CD14-positive monocyte (primary cell): Measurements from ENCODE around the gene RTBDN. TPM values are rescaled to one million over a fixed set of nuclear protein-coding genes. Genes with fewer than 3 reads are reported as not detected.
A peak's percentile ranks its signal among the peaks of the same experiment; 100 is the strongest.

Experiments
- DNase-seq, 3 donors: peaks; one replicate each; pipeline ENCODE4 v3.0.0-alpha.2; 2011 to 2022
- H2AFZ ChIP-seq: 2 replicates; pipeline ENCODE4 v1.6.0; 2012; ENCODE audit warnings: mild to moderate bottlenecking, low read depth, low read length, inconsistent platforms; ENCODE audit not compliant: insufficient read depth, poor library complexity, severe bottlenecking
- H3K27ac ChIP-seq, 2 donors: 1 replicate in 1 of 2; 2 replicates in 1 of 2; pipeline ENCODE4 v1.5.1; 2012 to 2013; ENCODE audit warnings: low read length in 2 of 2, control low read depth in 1 of 2, inconsistent platforms in 1 of 2, low read depth in 1 of 2, mild to moderate bottlenecking in 1 of 2
- H3K27me3 ChIP-seq, 2 donors: one replicate each; pipeline versions ENCODE4 v1.6.0 to v1.6.1; 2011 to 2013; ENCODE audit warnings: low read length in 2 of 2; ENCODE audit not compliant: control insufficient read depth in 2 of 2, insufficient read depth in 2 of 2
- H3K36me3 ChIP-seq, 2 donors: replicated peaks in 1 of 2; 1 replicate in 1 of 2; 2 replicates in 1 of 2; pipeline versions ENCODE4 v1.5.1 to v1.6.1; 2012 to 2013; ENCODE audit warnings: low read length in 2 of 2, control low read depth in 1 of 2, inconsistent platforms in 1 of 2, mild to moderate bottlenecking in 1 of 2; ENCODE audit not compliant: insufficient read depth in 2 of 2, control insufficient read depth in 1 of 2
- H3K4me1 ChIP-seq, 2 donors: 1 replicate in 1 of 2; 2 replicates in 1 of 2; pipeline versions ENCODE4 v1.5.1 to v1.6.1; 2012 to 2013; ENCODE audit warnings: low read length in 2 of 2, control low read depth in 1 of 2, inconsistent platforms in 1 of 2, mild to moderate bottlenecking in 1 of 2, moderate library complexity in 1 of 2; ENCODE audit not compliant: insufficient read depth in 2 of 2, control insufficient read depth in 1 of 2
- H3K4me2 ChIP-seq: replicated peaks from 2 replicates; pipeline ENCODE3; 2012; ENCODE audit warnings: low read length, moderate library complexity, mild to moderate bottlenecking; ENCODE audit not compliant: poor library complexity, severe bottlenecking; ENCODE audit errors: extremely low read depth
- H3K4me3 ChIP-seq, 3 experiments: fragments of 200-600 bp in 1 of 3; sonication (generic) in 1 of 3; replicated peaks in 1 of 3; 1 replicate in 2 of 3; 2 replicates in 1 of 3; pipeline ENCODE4 v1.5.1; 2011 to 2013; ENCODE audit warnings: low read length in 3 of 3, mild to moderate bottlenecking in 3 of 3, control low read depth in 2 of 3, low read depth in 2 of 3, inconsistent platforms in 1 of 3, moderate library complexity in 1 of 3
- H3K79me2 ChIP-seq: 2 replicates; pipeline ENCODE4 v1.6.0; 2012; ENCODE audit warnings: mild to moderate bottlenecking, control low read depth, inconsistent platforms, low read length, moderate library complexity; ENCODE audit not compliant: insufficient read depth
- H3K9ac ChIP-seq: 2 replicates; pipeline ENCODE4 v1.6.0; 2017; ENCODE audit warnings: low read length, mild to moderate bottlenecking; ENCODE audit not compliant: insufficient read depth, poor library complexity, severe bottlenecking
- H3K9me3 ChIP-seq, 2 donors: replicated peaks in 1 of 2; 1 replicate in 1 of 2; 2 replicates in 1 of 2; pipeline versions ENCODE4 v1.5.1 to v1.6.1; 2012 to 2013; ENCODE audit warnings: low read length in 2 of 2, control low read depth in 1 of 2; ENCODE audit not compliant: control insufficient read depth in 1 of 2, insufficient read depth in 1 of 2
- H4K20me1 ChIP-seq: 2 replicates; pipeline ENCODE4 v1.6.0; 2012; ENCODE audit warnings: mild to moderate bottlenecking, low read length, control low read depth, moderate library complexity; ENCODE audit not compliant: insufficient read depth
- H3K27ac Mint-ChIP-seq, 7 donors: one replicate each; pipeline ENCODE4 v1.8.0; 2020; ENCODE audit warnings: mild to moderate bottlenecking in 7 of 7, mixed read lengths in 7 of 7, moderate library complexity in 6 of 7, inconsistent platforms in 2 of 7
- H3K27me3 Mint-ChIP-seq, 3 donors: one replicate each; pipeline ENCODE4 v1.8.0; 2021 to 2022; ENCODE audit warnings: low read depth in 3 of 3, mild to moderate bottlenecking in 3 of 3, mixed read lengths in 3 of 3, moderate library complexity in 3 of 3, inconsistent platforms in 1 of 3
- H3K36me3 Mint-ChIP-seq, 2 donors: one replicate each; pipeline ENCODE4 v1.8.0; 2020; ENCODE audit warnings: mixed read lengths in 2 of 2, inconsistent platforms in 1 of 2, mild to moderate bottlenecking in 1 of 2
- H3K4me1 Mint-ChIP-seq: one replicate; pipeline ENCODE4 v1.8.0; 2020; ENCODE audit warnings: mild to moderate bottlenecking, mixed read lengths
- H3K4me3 Mint-ChIP-seq, 2 donors: one replicate each; pipeline ENCODE4 v1.8.0; 2020; ENCODE audit warnings: mild to moderate bottlenecking in 2 of 2, mixed read lengths in 2 of 2, moderate library complexity in 1 of 2
- H3K9me3 Mint-ChIP-seq, 7 donors: one replicate each; pipeline ENCODE4 v1.8.0; 2020 to 2022; ENCODE audit warnings: mixed read lengths in 7 of 7, mild to moderate bottlenecking in 6 of 7, moderate library complexity in 6 of 7, inconsistent platforms in 2 of 7
- WGBS: methylation state at CpG from one replicate; pipeline ENCODE4 v1.1.5; 2013; ENCODE audit warnings: missing lambda C conversion rate; ENCODE audit not compliant: insufficient coverage; 5-methylcytosine and 5-hydroxymethylcytosine counted together
- intact Hi-C, 2 donors: fragments of 100-400 bp; cut with micrococcal nuclease; formaldehyde crosslinking; loops; one replicate each; pipeline versions ENCODE4 v1.15.0 to v1.15.1; 2023
- polyA plus RNA-seq, 3 donors: library from polyadenylated mRNA; depleted of rRNA in 1 of 3; unstranded in 2 of 3; stranded (reverse) in 1 of 3; fragments of 300-500 nt in 2 of 3; fragments of >200 nt in 1 of 3; fragmentation: Illumina TruSeq in 2 of 3; gene quantifications; 1 replicate in 2 of 3; 2 replicates in 1 of 3; pipeline ENCODE4 v1.2.3, GENCODE V29; 2012 to 2021
- TF ChIP-seq, protein P1 (sequence below): fragments of 200-600 bp; IDR thresholded peaks from one replicate; pipeline ENCODE4 v1.8.0; 2022; ENCODE audit warnings: antibody characterized with exemption, mild to moderate bottlenecking

RTBDN gene
- polyA plus RNA-seq, 3 donors = not detected

GRCh38 chr19:12815088-12815487 is 19.3 kb downstream of the RTBDN start:
- no peaks in the 10 kb centered on the region for H3K4me1 Mint-ChIP-seq
- H3K9me3 Mint-ChIP-seq = peaks cover 0 to 2% (median 0%) of the 10 kb centered on the region in 7 donors
- peaks cover 0 to 5% (median 2%) of the 10 kb centered on the region in 3 donors for H3K27me3 Mint-ChIP-seq
- DNase-seq = no peak
- H3K4me3 Mint-ChIP-seq = no peak overlapping the region
- H3K4me3 ChIP-seq = no peak overlapping the region
- WGBS = 97% methylated on average over 6 of the region's 7 CpGs
- no peaks in the 10 kb centered on the region for H3K79me2 ChIP-seq
- peaks cover 17 to 32% of the 10 kb centered on the region in 2 donors for H3K36me3 Mint-ChIP-seq
- no peak overlapping the region for H3K9ac ChIP-seq
- H3K36me3 ChIP-seq = peaks cover 0 to 15% of the 10 kb centered on the region in 2 donors
- intact Hi-C loops = no loop called here
- H3K27ac ChIP-seq = no peak overlapping the region
- no peaks in the 10 kb centered on the region for H3K4me1 ChIP-seq
- H2AFZ ChIP-seq = no peak overlapping the region
- H3K27ac Mint-ChIP-seq = no peak overlapping the region
- no peak overlapping the region for H3K4me2 ChIP-seq
- H3K9me3 ChIP-seq = no peaks in the 10 kb centered on the region
- H3K27me3 ChIP-seq = no peaks in the 10 kb centered on the region
- no peaks in the 10 kb centered on the region for H4K20me1 ChIP-seq
- TF ChIP-seq, protein P1, sequence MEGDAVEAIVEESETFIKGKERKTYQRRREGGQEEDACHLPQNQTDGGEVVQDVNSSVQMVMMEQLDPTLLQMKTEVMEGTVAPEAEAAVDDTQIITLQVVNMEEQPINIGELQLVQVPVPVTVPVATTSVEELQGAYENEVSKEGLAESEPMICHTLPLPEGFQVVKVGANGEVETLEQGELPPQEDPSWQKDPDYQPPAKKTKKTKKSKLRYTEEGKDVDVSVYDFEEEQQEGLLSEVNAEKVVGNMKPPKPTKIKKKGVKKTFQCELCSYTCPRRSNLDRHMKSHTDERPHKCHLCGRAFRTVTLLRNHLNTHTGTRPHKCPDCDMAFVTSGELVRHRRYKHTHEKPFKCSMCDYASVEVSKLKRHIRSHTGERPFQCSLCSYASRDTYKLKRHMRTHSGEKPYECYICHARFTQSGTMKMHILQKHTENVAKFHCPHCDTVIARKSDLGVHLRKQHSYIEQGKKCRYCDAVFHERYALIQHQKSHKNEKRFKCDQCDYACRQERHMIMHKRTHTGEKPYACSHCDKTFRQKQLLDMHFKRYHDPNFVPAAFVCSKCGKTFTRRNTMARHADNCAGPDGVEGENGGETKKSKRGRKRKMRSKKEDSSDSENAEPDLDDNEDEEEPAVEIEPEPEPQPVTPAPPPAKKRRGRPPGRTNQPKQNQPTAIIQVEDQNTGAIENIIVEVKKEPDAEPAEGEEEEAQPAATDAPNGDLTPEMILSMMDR = no peak

GRCh38 chr19:12806242-12807081 is 27.9 kb downstream of the RTBDN start, which contains the start of gene RNASEH2A:
Gene RNASEH2A, plus strand, starts transcription at chr19:12806584. Its CDS starts 90 bp downstream, at chr19:12806674.
- 1% methylated on average over 50 of the region's 66 CpGs for WGBS
- H3K4me2 ChIP-seq = peak within 1 kb of the TSS; percentile 86
- peaks cover 7% of the 10 kb centered on the region for H3K79me2 ChIP-seq
- H3K4me1 Mint-ChIP-seq = peaks cover 23% of the 10 kb centered on the region
- peak; percentile 82 to 89 (median 86) for DNase-seq
- H3K27ac Mint-ChIP-seq = peak within 1 kb of the TSS; percentile 69 to 90 (median 79)
- H3K36me3 Mint-ChIP-seq = peaks cover 11 to 18% of the 10 kb centered on the region in 2 donors
- TF ChIP-seq, protein P1 = no peak
- H2AFZ ChIP-seq = peak within 1 kb of the TSS; percentile 98
- no peaks in the 10 kb centered on the region for H3K36me3 ChIP-seq
- H3K9me3 Mint-ChIP-seq = peaks cover 0 to 4% (median 0%) of the 10 kb centered on the region in 7 donors
- no peaks in the 10 kb centered on the region for H4K20me1 ChIP-seq
- peak within 1 kb of the TSS; percentile 61 to 77 (median 63) for H3K4me3 ChIP-seq
- H3K27me3 Mint-ChIP-seq = peaks cover 10 to 18% (median 14%) of the 10 kb centered on the region in 3 donors
- H3K4me3 Mint-ChIP-seq = peak within 1 kb of the TSS; percentile 83 to 92
- peaks cover 20 to 26% of the 10 kb centered on the region in 2 donors for H3K4me1 ChIP-seq
- H3K27ac ChIP-seq = peak within 1 kb of the TSS; percentile 2 to 36
- H3K27me3 ChIP-seq = peaks cover 4 to 18% of the 10 kb centered on the region in 2 donors
- intact Hi-C loops = loop anchor here in 1 of 2 donors (5.0 kb wide), 1 partner anchor 36 kb away; no protein-coding TSS in a partner anchor
- H3K9ac ChIP-seq = peak within 1 kb of the TSS; percentile 63
- H3K9me3 ChIP-seq = no peaks in the 10 kb centered on the region
